ENCODE results near the gene TBPL2. TPM values are rescaled to one million over a fixed set of nuclear protein-coding genes. Genes with fewer than 3 reads are reported as not detected.

The TBPL2 gene
- total and polyA plus RNA-seq, 2 of the 13 experiments (the other 11 are each of a cell fraction or from before 2014, with no cell fraction given) = not detected

GRCh38 chr14:55411426-55412389, 28.7 kb downstream of the TBPL2 start, which contains the start of gene ATG14 (continued):
- TF ChIP-seq ZNF281 (CRISPR knock-in tag; IDR thresholded peaks at IDR 0.05; ENCODE audit: borderline replicate concordance) (peak; percentile 39; the same call in 1 of the 2 replicates), ATF5 (CRISPR knock-in tag; IDR thresholded peaks at IDR 0.05; ENCODE audit: low read depth) (0 out of 2 replicates have a peak, but pooled peaks have one; percentile 33), NRL (CRISPR knock-in tag; IDR thresholded peaks at IDR 0.05; ENCODE audit: borderline replicate concordance) (peak; percentile 96), PHF20 (CRISPR knock-in tag; IDR thresholded peaks at IDR 0.05) (peak; percentile 99), ZNF343 (CRISPR knock-in tag; IDR thresholded peaks at IDR 0.05) (0 out of 2 replicates have a peak, but pooled peaks have one; percentile 27), MTF2 (CRISPR knock-in tag; IDR thresholded peaks at IDR 0.05; ENCODE audit: borderline replicate concordance) (no peak), MED13 (CRISPR knock-in tag; IDR thresholded peaks at IDR 0.05) (peak; percentile 41; the same call in 1 of the 2 replicates), ZNF639 (CRISPR knock-in tag; conservative IDR thresholded peaks at IDR 0.05) (peak; percentile 85), ZNF646 (CRISPR knock-in tag; IDR thresholded peaks at IDR 0.05) (no peak), ZBTB7A (CRISPR knock-in tag; IDR thresholded peaks at IDR 0.05) (0 out of 2 replicates have a peak, but pooled peaks have one; percentile 72), SMAD3 (CRISPR knock-in tag; IDR thresholded peaks at IDR 0.05) (peak; percentile 43; the same call in 1 of the 2 replicates), ZNF33A (CRISPR knock-in tag; IDR thresholded peaks at IDR 0.05; ENCODE audit: borderline replicate concordance) (0 out of 2 replicates have a peak, but pooled peaks have one; percentile 73), POGK (CRISPR knock-in tag; conservative IDR thresholded peaks at IDR 0.05) (peak; percentile 64; the same call in 1 of the 2 replicates)

Measured in HepG2 (cell line).